Smooth muscle cell of the pulmonary artery (primary cell): ENCODE results near the gene SEC31A. TPM values are rescaled to one million over a fixed set of nuclear protein-coding genes. Genes with fewer than 3 reads are reported as not detected.

Experiments used
- total RNA-seq: library from RNA; depleted of rRNA; stranded (reverse); fragments of >200 nt; gene quantifications from 2 replicates; pipeline ENCODE4 v1.2.3, GENCODE V29; 2014

The SEC31A gene, protein sequence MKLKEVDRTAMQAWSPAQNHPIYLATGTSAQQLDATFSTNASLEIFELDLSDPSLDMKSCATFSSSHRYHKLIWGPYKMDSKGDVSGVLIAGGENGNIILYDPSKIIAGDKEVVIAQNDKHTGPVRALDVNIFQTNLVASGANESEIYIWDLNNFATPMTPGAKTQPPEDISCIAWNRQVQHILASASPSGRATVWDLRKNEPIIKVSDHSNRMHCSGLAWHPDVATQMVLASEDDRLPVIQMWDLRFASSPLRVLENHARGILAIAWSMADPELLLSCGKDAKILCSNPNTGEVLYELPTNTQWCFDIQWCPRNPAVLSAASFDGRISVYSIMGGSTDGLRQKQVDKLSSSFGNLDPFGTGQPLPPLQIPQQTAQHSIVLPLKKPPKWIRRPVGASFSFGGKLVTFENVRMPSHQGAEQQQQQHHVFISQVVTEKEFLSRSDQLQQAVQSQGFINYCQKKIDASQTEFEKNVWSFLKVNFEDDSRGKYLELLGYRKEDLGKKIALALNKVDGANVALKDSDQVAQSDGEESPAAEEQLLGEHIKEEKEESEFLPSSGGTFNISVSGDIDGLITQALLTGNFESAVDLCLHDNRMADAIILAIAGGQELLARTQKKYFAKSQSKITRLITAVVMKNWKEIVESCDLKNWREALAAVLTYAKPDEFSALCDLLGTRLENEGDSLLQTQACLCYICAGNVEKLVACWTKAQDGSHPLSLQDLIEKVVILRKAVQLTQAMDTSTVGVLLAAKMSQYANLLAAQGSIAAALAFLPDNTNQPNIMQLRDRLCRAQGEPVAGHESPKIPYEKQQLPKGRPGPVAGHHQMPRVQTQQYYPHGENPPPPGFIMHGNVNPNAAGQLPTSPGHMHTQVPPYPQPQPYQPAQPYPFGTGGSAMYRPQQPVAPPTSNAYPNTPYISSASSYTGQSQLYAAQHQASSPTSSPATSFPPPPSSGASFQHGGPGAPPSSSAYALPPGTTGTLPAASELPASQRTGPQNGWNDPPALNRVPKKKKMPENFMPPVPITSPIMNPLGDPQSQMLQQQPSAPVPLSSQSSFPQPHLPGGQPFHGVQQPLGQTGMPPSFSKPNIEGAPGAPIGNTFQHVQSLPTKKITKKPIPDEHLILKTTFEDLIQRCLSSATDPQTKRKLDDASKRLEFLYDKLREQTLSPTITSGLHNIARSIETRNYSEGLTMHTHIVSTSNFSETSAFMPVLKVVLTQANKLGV
- total RNA-seq: 421 and 577 TPM in 2 replicates

DNA sequence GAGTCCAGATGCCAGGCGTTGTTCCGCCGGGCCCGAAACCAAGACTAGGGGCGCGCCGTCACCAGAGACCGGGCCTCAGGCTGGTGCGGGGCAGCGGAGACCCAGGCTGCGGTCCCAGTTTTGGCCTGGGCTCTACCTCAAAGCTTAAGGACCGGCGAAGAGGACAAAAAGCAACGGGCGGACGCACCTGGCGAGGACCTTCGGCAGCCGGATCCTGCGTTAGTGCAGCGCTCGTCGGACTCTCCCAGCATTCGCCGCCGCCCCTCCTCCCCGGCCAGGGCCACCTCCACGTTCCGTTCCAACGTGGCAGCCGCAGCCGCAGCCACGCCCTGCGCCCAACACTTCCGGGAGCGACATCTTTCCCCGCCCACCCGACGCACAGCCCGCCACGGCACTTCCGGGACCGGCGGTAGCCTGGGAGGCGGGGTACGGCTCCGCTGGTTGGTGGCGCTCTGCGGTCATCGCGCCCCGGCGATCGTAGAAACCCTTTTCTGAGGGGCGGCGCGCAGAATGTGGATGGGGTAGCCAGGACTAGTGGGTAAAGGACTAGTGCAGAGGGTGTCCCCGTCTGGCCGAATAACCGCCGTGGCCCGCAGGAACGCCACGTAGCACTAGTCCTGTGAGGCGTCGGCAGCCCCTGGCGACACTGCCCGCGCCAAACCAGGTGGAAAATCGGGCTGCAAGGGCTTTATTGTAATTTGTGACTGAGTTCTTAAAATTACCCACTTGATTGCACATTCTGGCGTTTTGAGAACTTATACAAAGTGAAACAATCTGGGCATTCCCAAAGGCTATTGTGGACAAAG, at the start of gene SEC31A:
TSS of gene SEC31A (minus strand) at position 253 of the 806 bp plus-strand sequence. CDS start 9,217 bp downstream, outside the sequence.

DNA sequence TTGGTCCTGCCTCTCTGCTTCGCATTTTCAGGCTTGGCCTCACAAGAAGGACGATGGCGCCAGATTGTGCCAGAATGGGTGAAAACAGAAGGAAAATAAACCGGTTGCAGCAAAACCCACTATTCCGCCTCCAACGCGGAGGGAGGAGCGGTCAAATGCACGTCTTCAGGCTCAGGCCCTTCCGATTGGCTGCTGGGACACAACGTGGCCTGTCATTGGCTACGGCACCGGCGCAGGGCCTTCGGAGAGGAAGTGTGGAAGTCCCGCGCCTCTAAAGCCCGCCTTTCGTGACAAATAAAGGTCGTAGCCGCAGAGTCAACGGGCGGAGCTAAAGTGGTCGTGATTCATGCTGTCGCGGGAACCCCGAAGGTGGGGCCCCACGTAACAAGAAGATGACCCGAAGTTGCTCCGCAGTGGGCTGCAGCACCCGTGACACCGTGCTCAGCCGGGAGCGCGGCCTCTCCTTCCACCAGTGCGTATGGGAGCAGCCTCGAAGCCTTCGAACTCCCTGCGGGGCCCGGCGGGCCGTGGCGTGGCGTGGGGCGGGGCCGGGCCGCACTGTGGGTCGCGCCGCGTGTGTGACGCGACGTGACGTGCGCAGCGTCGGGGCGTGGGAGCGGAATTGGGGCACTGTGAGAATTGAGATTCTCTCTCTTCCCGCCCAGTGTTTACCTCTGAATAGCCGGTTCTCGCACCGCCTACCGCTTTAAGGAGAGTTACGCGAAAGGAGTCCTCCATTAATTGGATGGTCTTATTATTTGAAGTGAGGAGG, 9.6 kb upstream of the SEC31A start, which contains the start of gene THAP9:
TSS of gene THAP9 (plus strand) at position 325 of the 772 bp plus-strand sequence. CDS start at position 393, 68 bp downstream.

DNA sequence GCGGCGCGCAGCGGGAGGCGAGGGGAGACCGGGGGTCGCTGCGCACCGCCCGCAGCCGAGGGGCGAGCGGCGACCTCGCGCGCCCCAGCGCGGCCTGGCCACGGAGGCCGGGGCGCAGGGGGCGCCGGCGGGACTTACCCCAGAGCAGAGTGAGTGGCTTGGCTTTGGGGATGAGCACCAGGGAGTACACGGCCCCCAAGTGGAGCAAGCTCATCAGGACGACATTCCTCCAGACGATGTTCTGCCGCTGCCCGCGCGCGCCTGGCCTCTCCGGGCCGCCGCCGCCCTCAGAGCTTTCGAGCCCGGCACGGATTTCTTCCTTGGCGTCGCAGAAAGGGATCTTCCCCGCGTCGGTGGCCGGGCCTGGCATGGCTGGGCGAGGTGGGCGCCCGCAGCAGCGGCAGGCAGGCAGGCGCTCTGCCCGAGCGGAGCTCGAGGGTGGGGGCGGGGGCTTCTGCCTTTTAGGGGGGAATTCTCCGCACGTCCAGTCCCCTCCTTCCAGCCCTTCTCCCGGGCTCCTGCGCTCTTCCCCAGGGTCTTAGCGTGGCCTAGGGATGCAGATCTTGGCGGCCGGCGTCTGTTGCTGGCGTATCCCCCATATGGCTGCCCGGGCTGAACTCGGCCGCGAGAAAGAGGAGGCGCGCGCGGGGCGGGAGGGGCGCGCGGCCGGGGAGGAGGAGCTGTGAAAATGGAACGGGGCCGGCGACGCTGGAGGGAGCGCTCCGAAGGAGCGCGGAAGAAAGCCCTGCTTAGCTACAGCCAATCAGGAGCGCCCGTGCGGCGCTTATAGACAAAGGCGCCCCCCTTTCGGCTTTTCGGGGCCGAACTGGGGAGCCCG, 92.6 kb downstream of the SEC31A start, which contains the start of gene SCD5:
TSS of gene SCD5 (minus strand) at position 629 of the 838 bp plus-strand sequence. CDS start at position 370, 259 bp downstream.

Other genes with a start within 250 kb of the SEC31A start
- gene SCD5, start 92.4 kb downstream of the SEC31A start, total RNA-seq: 16.9 and 19.9 TPM in 2 replicates
- 3.7 and 4.2 TPM in 2 replicates for gene THAP9, start 9.6 kb upstream of the SEC31A start, total RNA-seq
- gene LIN54, start 119.7 kb upstream of the SEC31A start, total RNA-seq: 10.9 and 11.3 TPM in 2 replicates
- 69.8 and 102 TPM in 2 replicates for gene COPS4, start 144.0 kb upstream of the SEC31A start, total RNA-seq
- not detected in 2 replicates for gene PLAC8, start 223.6 kb upstream of the SEC31A start, total RNA-seq